Measurements from ENCODE around the gene PKN3. TPM values are rescaled to one million over a fixed set of nuclear protein-coding genes. Genes with fewer than 3 reads are reported as not detected.

The PKN3 gene
- polyA plus RNA-seq, 1 donor from 2014 or later, result 0.06 TPM

- Histone ChIP-seq H3K27ac (ENCODE audit: low read length) (no peak overlapping the region), H3K4me3 (ENCODE audit: low read length) (no peak overlapping the region), H3K27me3 (ENCODE audit: insufficient read depth, low read depth, low read length) (no peaks in the 10 kb centered on the region), H3K79me2 (replicated peaks; ENCODE audit: insufficient read depth, low read length) (no peaks in the 10 kb centered on the region), H3K9ac (ENCODE audit: low read length) (no peak overlapping the region), H3K9me3 (ENCODE audit: low read length) (no peaks in the 10 kb centered on the region), H3F3A (ENCODE audit: insufficient read depth, low read length, poor library complexity, severe bottlenecking) (no peaks in the 10 kb centered on the region), H3K36me3 (ENCODE audit: insufficient read depth, low read length) (no peaks in the 10 kb centered on the region), H3K9me2 (ENCODE audit: insufficient read depth, low read length) (no peaks in the 10 kb centered on the region), H3K4me2 (ENCODE audit: low read length) (no peak overlapping the region), H4K20me1 (ENCODE audit: insufficient read depth) (no peaks in the 10 kb centered on the region), H2AFZ (ENCODE audit: low read depth, low read length) (no peak overlapping the region)
- TF ChIP-seq RAD21 (conservative IDR thresholded peaks at IDR 0.05), result no peak
- TF ChIP-seq EP300 (conservative IDR thresholded peaks at IDR 0.05; ENCODE audit: poor library complexity, severe bottlenecking), result no peak
- no peak for TF ChIP-seq TAF1 (IDR thresholded peaks at IDR 0.05; ENCODE audit: low read depth)
- TF ChIP-seq POLR2AphosphoS5 (IDR thresholded peaks at IDR 0.05), result no peak
- no peak for TF ChIP-seq SMC3 (conservative IDR thresholded peaks at IDR 0.05; ENCODE audit: poor library complexity)
- no peak for TF ChIP-seq REST (IDR thresholded peaks at IDR 0.05; ENCODE audit: borderline replicate concordance)
- TF ChIP-seq EZH2 (IDR thresholded peaks at IDR 0.05; ENCODE audit: borderline replicate concordance, insufficient read depth, low read length, poor library complexity, severe bottlenecking), result no peak
- no peak for TF ChIP-seq CTCF (IDR thresholded peaks at IDR 0.05; ENCODE audit: poor library complexity, severe bottlenecking)
- no peak for TF ChIP-seq MXI1 (conservative IDR thresholded peaks at IDR 0.05; ENCODE audit: poor library complexity, severe bottlenecking)
Observed at GRCh38 chr9:128729302-128729701, 27.0 kb downstream of the PKN3 start.

GRCh38 chr9:128729766-128730517 lies 27.6 kb downstream of the PKN3 start:
- Histone ChIP-seq H3K9me2 (ENCODE audit: insufficient read depth, low read length) (no peaks in the 10 kb centered on the region), H3K9me3 (ENCODE audit: low read length) (no peaks in the 10 kb centered on the region), H3K4me2 (ENCODE audit: low read length) (no peak overlapping the region), H3K27me3 (ENCODE audit: insufficient read depth, low read depth, low read length) (no peaks in the 10 kb centered on the region), H3K79me2 (replicated peaks; ENCODE audit: insufficient read depth, low read length) (no peaks in the 10 kb centered on the region), H3K27ac (ENCODE audit: low read length) (no peak overlapping the region), H2AFZ (ENCODE audit: low read depth, low read length) (no peak overlapping the region), H3K4me3 (ENCODE audit: low read length) (no peak overlapping the region), H3F3A (ENCODE audit: insufficient read depth, low read length, poor library complexity, severe bottlenecking) (no peaks in the 10 kb centered on the region), H3K9ac (ENCODE audit: low read length) (no peak overlapping the region), H3K36me3 (ENCODE audit: insufficient read depth, low read length) (no peaks in the 10 kb centered on the region), H4K20me1 (ENCODE audit: insufficient read depth) (no peaks in the 10 kb centered on the region)
- TF ChIP-seq TAF1 (IDR thresholded peaks at IDR 0.05; ENCODE audit: low read depth) (no peak), RAD21 (conservative IDR thresholded peaks at IDR 0.05) (no peak), MXI1 (conservative IDR thresholded peaks at IDR 0.05; ENCODE audit: poor library complexity, severe bottlenecking) (no peak), EZH2 (IDR thresholded peaks at IDR 0.05; ENCODE audit: borderline replicate concordance, insufficient read depth, low read length, poor library complexity, severe bottlenecking) (no peak), SMC3 (conservative IDR thresholded peaks at IDR 0.05; ENCODE audit: poor library complexity) (no peak), POLR2AphosphoS5 (IDR thresholded peaks at IDR 0.05) (no peak), EP300 (conservative IDR thresholded peaks at IDR 0.05; ENCODE audit: poor library complexity, severe bottlenecking) (no peak), CTCF (IDR thresholded peaks at IDR 0.05; ENCODE audit: poor library complexity, severe bottlenecking) (no peak)
